ENCODE results near the gene PAX8. TPM values are rescaled to one million over a fixed set of nuclear protein-coding genes. Genes with fewer than 3 reads are reported as not detected.

Gene PAX8
- total and polyA plus RNA-seq, 7 donors: 0.41 to 10.8 (median 0.93) TPM; not detected in 1

DNA sequence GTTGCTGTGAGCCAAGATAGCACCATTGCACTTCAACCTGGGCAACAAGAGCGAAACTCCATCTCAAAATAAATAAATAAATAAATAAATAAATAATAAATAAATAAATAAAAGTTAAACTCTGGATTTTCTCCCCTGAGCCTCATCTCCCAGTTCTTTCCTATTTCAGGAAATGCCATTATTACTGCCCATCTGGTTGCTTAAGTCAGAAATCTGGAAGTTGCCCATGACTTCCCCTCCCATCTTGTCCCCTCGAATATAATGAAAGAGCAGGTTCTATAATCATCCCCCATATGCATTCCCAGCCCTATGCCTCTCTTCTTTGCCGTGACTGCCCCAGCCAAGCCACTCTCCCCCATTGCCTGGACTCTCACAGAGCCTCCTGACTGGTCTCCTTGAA is 109.1 kb downstream of the PAX8 start:
- intact Hi-C loops (cut with DNase I): no loop called here
- Histone ChIP-seq H3K4me3 (no peak overlapping the region), H3K27ac (no peak overlapping the region), H3K9me3 (no peaks in the 10 kb centered on the region), H3K36me3 (no peaks in the 10 kb centered on the region), H3K27me3 (no peaks in the 10 kb centered on the region), H3K4me1 (no peaks in the 10 kb centered on the region)
- 94% methylated on average over 3 of the region's 3 CpGs for WGBS, 2 donors
- TF ChIP-seq POLR2AphosphoS5 (IDR thresholded peaks at IDR 0.05) (no peak), POLR2A (IDR thresholded peaks at IDR 0.05) (no peak), EP300 (IDR thresholded peaks at IDR 0.05) (no peak)
- TF ChIP-seq, protein P1, sequence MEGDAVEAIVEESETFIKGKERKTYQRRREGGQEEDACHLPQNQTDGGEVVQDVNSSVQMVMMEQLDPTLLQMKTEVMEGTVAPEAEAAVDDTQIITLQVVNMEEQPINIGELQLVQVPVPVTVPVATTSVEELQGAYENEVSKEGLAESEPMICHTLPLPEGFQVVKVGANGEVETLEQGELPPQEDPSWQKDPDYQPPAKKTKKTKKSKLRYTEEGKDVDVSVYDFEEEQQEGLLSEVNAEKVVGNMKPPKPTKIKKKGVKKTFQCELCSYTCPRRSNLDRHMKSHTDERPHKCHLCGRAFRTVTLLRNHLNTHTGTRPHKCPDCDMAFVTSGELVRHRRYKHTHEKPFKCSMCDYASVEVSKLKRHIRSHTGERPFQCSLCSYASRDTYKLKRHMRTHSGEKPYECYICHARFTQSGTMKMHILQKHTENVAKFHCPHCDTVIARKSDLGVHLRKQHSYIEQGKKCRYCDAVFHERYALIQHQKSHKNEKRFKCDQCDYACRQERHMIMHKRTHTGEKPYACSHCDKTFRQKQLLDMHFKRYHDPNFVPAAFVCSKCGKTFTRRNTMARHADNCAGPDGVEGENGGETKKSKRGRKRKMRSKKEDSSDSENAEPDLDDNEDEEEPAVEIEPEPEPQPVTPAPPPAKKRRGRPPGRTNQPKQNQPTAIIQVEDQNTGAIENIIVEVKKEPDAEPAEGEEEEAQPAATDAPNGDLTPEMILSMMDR (IDR thresholded peaks at IDR 0.05): no peak
- DNase-seq: no peak

GRCh38 chr2:113169002-113169530 is 109.7 kb downstream of the PAX8 start:
- WGBS, 2 donors: 81 to 93% methylated on average over 8 of the region's 8 CpGs
- intact Hi-C loops (cut with DNase I): no loop called here
- H3K9me3 ChIP-seq: no peaks in the 10 kb centered on the region
- no peak overlapping the region for H3K27ac ChIP-seq
- no peaks in the 10 kb centered on the region for H3K27me3 ChIP-seq
- TF ChIP-seq POLR2A (IDR thresholded peaks at IDR 0.05): no peak
- TF ChIP-seq POLR2AphosphoS5 (IDR thresholded peaks at IDR 0.05): no peak
- TF ChIP-seq EP300 (IDR thresholded peaks at IDR 0.05): no peak
- TF ChIP-seq, protein P1 (IDR thresholded peaks at IDR 0.05): no peak
- H3K4me3 ChIP-seq: no peak overlapping the region
- no peak for DNase-seq
- no peaks in the 10 kb centered on the region for H3K4me1 ChIP-seq
- no peaks in the 10 kb centered on the region for H3K36me3 ChIP-seq

- Histone ChIP-seq H3K9me3 (no peaks in the 10 kb centered on the region), H3K4me3 (no peak overlapping the region), H3K27me3 (no peaks in the 10 kb centered on the region), H3K27ac (no peak overlapping the region), H3K36me3 (no peaks in the 10 kb centered on the region), H3K4me1 (no peaks in the 10 kb centered on the region)
- 91 to 93% methylated on average over 6 of the region's 6 CpGs for WGBS, 2 donors
- TF ChIP-seq POLR2A (IDR thresholded peaks at IDR 0.05) (no peak), POLR2AphosphoS5 (IDR thresholded peaks at IDR 0.05) (no peak)
- intact Hi-C loops (cut with DNase I): no loop called here
- DNase-seq: no peak
Measured at GRCh38 chr2:113167962-113168340, 110.8 kb downstream of the PAX8 start.

GRCh38 chr2:113167115-113167932 is 111.4 kb downstream of the PAX8 start:
- H3K27ac ChIP-seq: no peak overlapping the region
- DNase-seq: no peak

GRCh38 chr2:113166187-113166645 is 112.5 kb downstream of the PAX8 start:
- Histone ChIP-seq H3K27me3 (no peaks in the 10 kb centered on the region), H3K9me3 (no peaks in the 10 kb centered on the region), H3K36me3 (no peaks in the 10 kb centered on the region), H3K27ac (no peak overlapping the region), H3K4me3 (no peak overlapping the region), H3K4me1 (no peaks in the 10 kb centered on the region)
- no peak for DNase-seq
- intact Hi-C loops (cut with DNase I): no loop called here
- no peak for TF ChIP-seq POLR2AphosphoS5 (IDR thresholded peaks at IDR 0.05)
- TF ChIP-seq, protein P1 (IDR thresholded peaks at IDR 0.05): no peak
- no peak for TF ChIP-seq POLR2A (IDR thresholded peaks at IDR 0.05)
- 92 to 96% methylated on average over 7 of the region's 7 CpGs for WGBS, 2 donors

More at GRCh38 chr2:113167115-113167932, 111.4 kb downstream of the PAX8 start:
- TF ChIP-seq, protein P1 (IDR thresholded peaks at IDR 0.05): no peak
- TF ChIP-seq POLR2AphosphoS5 (IDR thresholded peaks at IDR 0.05) (no peak), EP300 (IDR thresholded peaks at IDR 0.05) (no peak), POLR2A (IDR thresholded peaks at IDR 0.05) (no peak)
- no peaks in the 10 kb centered on the region for H3K9me3 ChIP-seq
- H3K4me1 ChIP-seq: no peaks in the 10 kb centered on the region
- WGBS, 2 donors: 22 to 57% methylated on average over 12 of the region's 12 CpGs
- intact Hi-C loops (cut with DNase I): no loop called here
- H3K27me3 ChIP-seq: no peaks in the 10 kb centered on the region
- no peak overlapping the region for H3K4me3 ChIP-seq
- H3K36me3 ChIP-seq: no peaks in the 10 kb centered on the region
